ENCODE measurements around the gene INTS7. TPM values are rescaled to one million over a fixed set of nuclear protein-coding genes. Genes with fewer than 3 reads are reported as not detected.

The INTS7 gene
- total RNA-seq, 1 donor from 2014 or later: 20.7 TPM

GRCh38 chr1:212077028-212077427 lies 41.7 kb upstream of the INTS7 start:
- H3K9ac ChIP-seq: no peak overlapping the region
- no peaks in the 10 kb centered on the region for H3F3A ChIP-seq (ENCODE audit: low read depth)
- DNase-seq (ENCODE audit: low spot score): no peak
- no peaks in the 10 kb centered on the region for H3K4me1 ChIP-seq
- H3K36me3 ChIP-seq: peaks cover 39% of the 10 kb centered on the region
- no peaks in the 10 kb centered on the region for H3K27me3 ChIP-seq
- H3K4me3 ChIP-seq: no peak overlapping the region
- H3K4me2 ChIP-seq: no peak overlapping the region
- no peaks in the 10 kb centered on the region for H3K4me1 Mint-ChIP-seq
- no peak overlapping the region for H2AFZ ChIP-seq (replicated peaks)
- no peaks in the 10 kb centered on the region for H4K20me1 ChIP-seq (ENCODE audit: low read depth)
- no peaks in the 10 kb centered on the region for H3K79me2 ChIP-seq (ENCODE audit: low read depth)
- TF ChIP-seq EZH2 (IDR thresholded peaks at IDR 0.05) (no peak), EZH2phosphoT487 (IDR thresholded peaks at IDR 0.05) (no peak)
- TF ChIP-seq, protein P1, sequence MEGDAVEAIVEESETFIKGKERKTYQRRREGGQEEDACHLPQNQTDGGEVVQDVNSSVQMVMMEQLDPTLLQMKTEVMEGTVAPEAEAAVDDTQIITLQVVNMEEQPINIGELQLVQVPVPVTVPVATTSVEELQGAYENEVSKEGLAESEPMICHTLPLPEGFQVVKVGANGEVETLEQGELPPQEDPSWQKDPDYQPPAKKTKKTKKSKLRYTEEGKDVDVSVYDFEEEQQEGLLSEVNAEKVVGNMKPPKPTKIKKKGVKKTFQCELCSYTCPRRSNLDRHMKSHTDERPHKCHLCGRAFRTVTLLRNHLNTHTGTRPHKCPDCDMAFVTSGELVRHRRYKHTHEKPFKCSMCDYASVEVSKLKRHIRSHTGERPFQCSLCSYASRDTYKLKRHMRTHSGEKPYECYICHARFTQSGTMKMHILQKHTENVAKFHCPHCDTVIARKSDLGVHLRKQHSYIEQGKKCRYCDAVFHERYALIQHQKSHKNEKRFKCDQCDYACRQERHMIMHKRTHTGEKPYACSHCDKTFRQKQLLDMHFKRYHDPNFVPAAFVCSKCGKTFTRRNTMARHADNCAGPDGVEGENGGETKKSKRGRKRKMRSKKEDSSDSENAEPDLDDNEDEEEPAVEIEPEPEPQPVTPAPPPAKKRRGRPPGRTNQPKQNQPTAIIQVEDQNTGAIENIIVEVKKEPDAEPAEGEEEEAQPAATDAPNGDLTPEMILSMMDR (IDR thresholded peaks at IDR 0.05): no peak
- H3K9me3 Mint-ChIP-seq: no peaks in the 10 kb centered on the region
- H3K27me3 Mint-ChIP-seq (ENCODE audit: insufficient read depth, low read depth): no peaks in the 10 kb centered on the region
- H3K36me3 Mint-ChIP-seq: peaks cover 26% of the 10 kb centered on the region
- H3K27ac Mint-ChIP-seq: no peak overlapping the region
- H3K4me3 Mint-ChIP-seq: no peak overlapping the region
- no peaks in the 10 kb centered on the region for H3K9me3 ChIP-seq (ENCODE audit: low read depth)
- H3K27ac ChIP-seq: no peak overlapping the region

GRCh38 chr1:212074856-212075255 lies 39.5 kb upstream of the INTS7 start:
- Histone ChIP-seq H3K27me3 (no peaks in the 10 kb centered on the region), H3K79me2 (ENCODE audit: low read depth) (no peaks in the 10 kb centered on the region), H3K27ac (no peak overlapping the region), H2AFZ (replicated peaks) (no peak overlapping the region), H4K20me1 (ENCODE audit: low read depth) (no peaks in the 10 kb centered on the region), H3K36me3 (peaks cover 27% of the 10 kb centered on the region), H3K9ac (no peak overlapping the region), H3K9me3 (ENCODE audit: low read depth) (no peaks in the 10 kb centered on the region), H3K4me1 (no peaks in the 10 kb centered on the region), H3F3A (ENCODE audit: low read depth) (no peaks in the 10 kb centered on the region), H3K4me2 (no peak overlapping the region), H3K4me3 (no peak overlapping the region)
- TF ChIP-seq, protein P1 (IDR thresholded peaks at IDR 0.05): no peak
- TF ChIP-seq EZH2phosphoT487 (IDR thresholded peaks at IDR 0.05) (no peak), EZH2 (IDR thresholded peaks at IDR 0.05) (no peak)
- no peaks in the 10 kb centered on the region for H3K9me3 Mint-ChIP-seq
- H3K27ac Mint-ChIP-seq: no peak overlapping the region
- no peak overlapping the region for H3K4me3 Mint-ChIP-seq
- no peak for DNase-seq (ENCODE audit: low spot score)
- H3K36me3 Mint-ChIP-seq: peaks cover 31% of the 10 kb centered on the region
- no peaks in the 10 kb centered on the region for H3K4me1 Mint-ChIP-seq
- H3K27me3 Mint-ChIP-seq (ENCODE audit: insufficient read depth, low read depth): no peaks in the 10 kb centered on the region

DNA sequence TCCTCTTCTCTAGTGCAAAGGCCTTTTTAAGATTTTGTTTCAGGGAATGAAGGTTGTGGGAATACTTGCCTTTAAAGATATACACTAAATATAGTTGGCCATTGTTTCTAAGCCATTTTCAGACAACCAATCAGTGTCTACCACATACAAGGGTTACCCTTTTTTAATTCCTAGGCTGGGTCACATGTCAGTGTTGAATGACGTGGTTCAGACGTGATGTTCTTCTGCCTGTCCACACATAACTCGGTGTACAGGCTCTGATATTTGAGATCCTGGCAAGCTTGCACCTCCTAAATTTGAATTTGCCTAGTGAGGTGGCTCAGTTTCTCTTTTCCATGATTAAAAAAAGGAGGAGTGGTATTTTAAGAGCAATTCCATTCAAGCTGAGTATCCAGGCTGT lies 39.0 kb upstream of the INTS7 start:
- no peak overlapping the region for H3K9ac ChIP-seq
- peaks cover 22% of the 10 kb centered on the region for H3K36me3 ChIP-seq
- no peak overlapping the region for H3K27ac Mint-ChIP-seq

More for the DNA sequence above, 39.0 kb upstream of the INTS7 start:
- Histone ChIP-seq H3K9me3 (ENCODE audit: low read depth) (no peaks in the 10 kb centered on the region), H4K20me1 (ENCODE audit: low read depth) (no peaks in the 10 kb centered on the region), H3K27ac (no peak overlapping the region), H3K4me3 (no peak overlapping the region), H3F3A (ENCODE audit: low read depth) (no peaks in the 10 kb centered on the region), H3K27me3 (no peaks in the 10 kb centered on the region), H3K4me1 (no peaks in the 10 kb centered on the region), H3K79me2 (ENCODE audit: low read depth) (no peaks in the 10 kb centered on the region), H3K4me2 (no peak overlapping the region), H2AFZ (replicated peaks) (no peak overlapping the region)
- Mint-ChIP-seq H3K9me3 (no peaks in the 10 kb centered on the region), H3K36me3 (peaks cover 31% of the 10 kb centered on the region), H3K27me3 (ENCODE audit: insufficient read depth, low read depth) (no peaks in the 10 kb centered on the region), H3K4me1 (no peaks in the 10 kb centered on the region), H3K4me3 (no peak overlapping the region)
- DNase-seq (ENCODE audit: low spot score): no peak
- TF ChIP-seq EZH2phosphoT487 (IDR thresholded peaks at IDR 0.05) (no peak), EZH2 (IDR thresholded peaks at IDR 0.05) (no peak)
- TF ChIP-seq, protein P1 (IDR thresholded peaks at IDR 0.05): no peak

Data from neural progenitor cell (in vitro differentiated cells).